Testis (tissue), 3 donors: ENCODE measurements around the gene ADAMTS12. TPM values are rescaled to one million over a fixed set of nuclear protein-coding genes. Genes with fewer than 3 reads are reported as not detected.

Experiments
- DNase-seq: peaks from one replicate; pipeline ENCODE4 v3.0.0-alpha.2; 2019
- H3K27ac ChIP-seq, 2 donors: fragments of 200-600 bp; sonication (generic); one replicate each; pipeline ENCODE4 v1.5.1; 2019
- H3K27me3 ChIP-seq: fragments of 200-600 bp; sonication (generic); one replicate; pipeline ENCODE4 v1.5.1; 2019
- H3K36me3 ChIP-seq: fragments of 200-600 bp; sonication (generic); one replicate; pipeline ENCODE4 v1.5.1; 2017; ENCODE audit warnings: low read depth; ENCODE audit errors: missing control alignments
- H3K4me1 ChIP-seq: fragments of 200-600 bp; sonication (generic); one replicate; pipeline ENCODE4 v1.5.1; 2019
- H3K4me3 ChIP-seq, 2 donors: fragments of 200-600 bp; sonication (generic); one replicate each; pipeline ENCODE4 v1.5.1; 2017 to 2019
- H3K9me3 ChIP-seq: fragments of 200-600 bp; sonication (generic); one replicate; pipeline ENCODE4 v1.5.1; 2017
- CTCF ChIP-seq, 3 experiments: fragments of 450-650 bp in 2 of 3; fragments of 200-600 bp in 1 of 3; sonication (generic) in 1 of 3; IDR thresholded peaks; one replicate each; pipeline ENCODE4 v1.5.1; 2016 to 2019; ENCODE audit warnings: antibody characterized with exemption in 3 of 3, mild to moderate bottlenecking in 2 of 3, moderate library complexity in 1 of 3
- POLR2A ChIP-seq: fragments of 450-650 bp; IDR thresholded peaks from one replicate; pipeline ENCODE4 v1.6.1; 2017; ENCODE audit warnings: antibody characterized with exemption, mild to moderate bottlenecking, moderate library complexity
- WGBS, 2 donors: methylation state at CpG; one replicate each; pipeline ENCODE4 v1.1.5; 2018; 5-methylcytosine and 5-hydroxymethylcytosine counted together
- intact Hi-C: fragments of 100-400 bp; cut with DNase I; formaldehyde crosslinking; loops from one replicate; pipeline ENCODE4 v1.15.1; 2023; ENCODE audit warnings: low total_unique reads
- polyA plus RNA-seq: library from polyadenylated mRNA; stranded (reverse); fragments of 350-450 nt; fragmentation: Illumina TruSeq; extraction: RNeasy Lipid Tissue Mini Kit (QIAGEN cat#74804); gene quantifications from one replicate; pipeline ENCODE4 v1.2.3, GENCODE V29; 2014; ENCODE audit warnings: low read depth, low replicate concordance; ENCODE audit not compliant: insufficient read depth
- total RNA-seq, 2 donors: library from RNA; depleted of rRNA; stranded (reverse); fragments of >200 nt; gene quantifications; one replicate each; pipeline ENCODE4 v1.2.3, GENCODE V29; 2016

ADAMTS12 gene
- total and polyA plus RNA-seq, 3 donors from 2014 or later = 4.9 to 9.3 (median 7.5) TPM

DNA sequence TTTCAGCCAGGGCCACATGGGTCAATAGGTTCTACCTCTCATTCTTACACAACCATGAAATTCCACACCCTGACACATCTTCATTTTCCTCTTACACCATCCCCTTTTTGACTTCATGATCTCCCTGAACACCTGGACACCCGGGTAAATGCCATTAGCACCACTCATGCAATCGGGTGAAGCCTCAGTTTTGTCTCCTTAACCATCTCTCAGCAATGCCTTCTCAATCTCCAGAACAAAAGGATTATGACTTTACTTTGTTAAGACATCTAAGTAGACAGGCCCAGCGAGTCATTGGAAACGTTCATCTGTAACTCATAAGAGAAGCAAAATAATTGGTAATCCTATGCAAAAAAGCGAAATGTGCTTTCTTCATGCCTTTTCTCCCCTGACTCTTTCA lies 49.9 kb downstream of the ADAMTS12 start:
- peaks cover 29% of the 10 kb centered on the region for H3K4me1 ChIP-seq
- H3K4me3 ChIP-seq = no peak overlapping the region
- intact Hi-C loops = no loop called here
- H3K36me3 ChIP-seq = no peaks in the 10 kb centered on the region
- H3K27me3 ChIP-seq = no peaks in the 10 kb centered on the region
- no peak for DNase-seq
- WGBS, 2 donors = 81 to 88% methylated on average over 5 of the region's 5 CpGs
- no peak overlapping the region for H3K27ac ChIP-seq
- H3K9me3 ChIP-seq = no peaks in the 10 kb centered on the region
- no peak for TF ChIP-seq POLR2A
- no peak for TF ChIP-seq CTCF (IDR thresholded peaks at IDR 0.05)

- no peak for DNase-seq
- Histone ChIP-seq H3K4me1 (peaks cover 22% of the 10 kb centered on the region), H3K36me3 (no peaks in the 10 kb centered on the region), H3K27me3 (no peaks in the 10 kb centered on the region), H3K9me3 (no peaks in the 10 kb centered on the region), H3K4me3 (no peak overlapping the region), H3K27ac (peak overlapping the region in 1 of 2 donors; percentile 39)
- intact Hi-C loops = no loop called here
- TF ChIP-seq POLR2A (no peak), CTCF (IDR thresholded peaks at IDR 0.05) (no peak)
These were observed 50.8 kb downstream of the ADAMTS12 start for GRCh38 chr5:33840927-33841547.

DNA sequence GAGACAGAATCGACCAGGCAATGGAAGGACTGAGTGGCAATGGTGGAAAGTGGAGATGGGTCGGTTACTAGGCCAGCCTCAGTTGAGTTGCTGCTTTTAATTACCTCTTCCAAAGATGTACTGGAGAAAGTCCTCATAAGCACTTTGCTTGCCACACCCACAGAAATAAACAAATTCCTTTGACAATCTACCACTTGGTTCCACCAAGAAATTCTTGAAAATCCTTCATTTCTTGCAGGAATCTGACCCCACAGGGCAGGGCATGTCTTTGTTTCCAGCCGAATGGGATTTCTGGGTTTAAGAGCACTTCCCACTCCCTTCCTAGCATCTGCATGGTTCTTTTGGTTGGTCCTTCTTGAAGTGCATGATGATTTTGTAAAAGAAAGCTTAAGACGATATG lies 54.5 kb downstream of the ADAMTS12 start:
- TF ChIP-seq POLR2A = no peak
- no peak for TF ChIP-seq CTCF (IDR thresholded peaks at IDR 0.05)
- intact Hi-C loops = no loop called here
- H3K36me3 ChIP-seq = no peaks in the 10 kb centered on the region

GRCh38 chr5:33834334-33834733 lies 57.5 kb downstream of the ADAMTS12 start:
- WGBS, 2 donors = 76 to 77% methylated on average over 2 of the region's 2 CpGs
- DNase-seq = no peak

More for the DNA sequence above, 54.5 kb downstream of the ADAMTS12 start:
- no peak overlapping the region for H3K4me3 ChIP-seq
- 75 to 84% methylated on average over 4 of the region's 4 CpGs for WGBS, 2 donors
- no peak for DNase-seq
- H3K9me3 ChIP-seq = no peaks in the 10 kb centered on the region
- no peak overlapping the region for H3K27ac ChIP-seq
- no peaks in the 10 kb centered on the region for H3K27me3 ChIP-seq
- peaks cover 15% of the 10 kb centered on the region for H3K4me1 ChIP-seq

More at GRCh38 chr5:33834334-33834733, 57.5 kb downstream of the ADAMTS12 start:
- intact Hi-C loops = no loop called here
- H3K4me3 ChIP-seq = no peak overlapping the region
- H3K9me3 ChIP-seq = no peaks in the 10 kb centered on the region
- H3K27ac ChIP-seq = no peak overlapping the region
- H3K36me3 ChIP-seq = no peaks in the 10 kb centered on the region
- H3K27me3 ChIP-seq = no peaks in the 10 kb centered on the region
- TF ChIP-seq CTCF (IDR thresholded peaks at IDR 0.05) (no peak), POLR2A (no peak)
- H3K4me1 ChIP-seq = no peaks in the 10 kb centered on the region
